Caco-2 (cell line): ENCODE results near the gene SRRM2. TPM values are rescaled to one million over a fixed set of nuclear protein-coding genes. Genes with fewer than 3 reads are reported as not detected.

ENCODE experiments used
- total RNA-seq: library from RNA; stranded (reverse); gene quantifications from 2 replicates; pipeline ENCODE4 v1.2.3, GENCODE V29; 2022

Gene SRRM2
- total RNA-seq, 1 experiment from 2014 or later: 332 TPM

Other genes with a start within 250 kb of the SRRM2 start
- gene ATP6V0C, start 238.7 kb upstream of the SRRM2 start, total RNA-seq: 200 and 204 TPM in 2 replicates
- 62.3 and 67.2 TPM in 2 replicates for gene AMDHD2, start 232.3 kb upstream of the SRRM2 start, total RNA-seq
- 0.63 and 0.68 TPM in 2 replicates for gene CEMP1, start 221.2 kb upstream of the SRRM2 start, total RNA-seq
- gene PDPK1, start 214.6 kb upstream of the SRRM2 start, total RNA-seq: 60.5 and 69.8 TPM in 2 replicates
- gene KCTD5, start 70.1 kb upstream of the SRRM2 start, total RNA-seq: 30.4 and 33.3 TPM in 2 replicates
- 0.72 and 1.1 TPM in 2 replicates for gene PRSS27, start 32.4 kb upstream of the SRRM2 start, total RNA-seq
- 175 and 184 TPM in 2 replicates for gene ELOB, start 24.6 kb downstream of the SRRM2 start, total RNA-seq
- gene PRSS33, start 34.9 kb downstream of the SRRM2 start, total RNA-seq: not detected in 2 replicates
- gene PRSS41, start 45.8 kb downstream of the SRRM2 start, total RNA-seq: not detected in 2 replicates
- gene PRSS21, start 64.6 kb downstream of the SRRM2 start, total RNA-seq: not detected in 2 replicates
- 0.34 TPM in 1 of 2 replicates, not detected in the other for gene ZG16B, start 77.7 kb downstream of the SRRM2 start, total RNA-seq
- gene PRSS22, start 105.5 kb downstream of the SRRM2 start, total RNA-seq: 131 TPM in 2 replicates
- 26.0 and 28.7 TPM in 2 replicates for gene FLYWCH2, start 130.6 kb downstream of the SRRM2 start, total RNA-seq
- 23.3 and 27.9 TPM in 2 replicates for gene FLYWCH1, start 159.3 kb downstream of the SRRM2 start, total RNA-seq
- gene KREMEN2, start 211.6 kb downstream of the SRRM2 start, total RNA-seq: 1.9 and 2.2 TPM in 2 replicates
- gene PAQR4, start 216.7 kb downstream of the SRRM2 start, total RNA-seq: 12.0 and 13.4 TPM in 2 replicates
- 63.3 and 73.7 TPM in 2 replicates for gene PKMYT1, start 227.8 kb downstream of the SRRM2 start, total RNA-seq